MG63 (cell line): ENCODE measurements around the gene BRAT1. TPM values are rescaled to one million over a fixed set of nuclear protein-coding genes. Genes with fewer than 3 reads are reported as not detected.

Experiments
- DNase-seq: peaks from one replicate; pipeline ENCODE4 v3.0.0-alpha.2; 2020
- H3K27me3 ChIP-seq: fragments of 250-450 bp; sonication (Bioruptor Pico); 2 replicates; pipeline ENCODE4 v1.5.1; 2020; ENCODE audit warnings: mild to moderate bottlenecking, moderate library complexity
- H3K36me3 ChIP-seq: fragments of 250-450 bp; sonication (Bioruptor Pico); 2 replicates; pipeline ENCODE4 v1.5.1; 2020; ENCODE audit warnings: mild to moderate bottlenecking, moderate library complexity
- H3K4me3 ChIP-seq: fragments of 250-450 bp; sonication (Bioruptor Pico); 2 replicates; pipeline ENCODE4 v1.5.1; 2020; ENCODE audit warnings: mild to moderate bottlenecking, moderate library complexity
- H3K9me3 ChIP-seq: fragments of 250-450 bp; sonication (Bioruptor Pico); 2 replicates; pipeline ENCODE4 v1.5.1; 2020; ENCODE audit warnings: mild to moderate bottlenecking, moderate library complexity
- total RNA-seq: library from RNA; depleted of rRNA; stranded (reverse); fragments of >200 nt; shearing (Covaris generic); gene quantifications from 2 replicates; pipeline ENCODE4 v1.2.3, GENCODE V29; 2014; ENCODE audit warnings: low replicate concordance

BRAT1 gene
- total RNA-seq, 1 experiment from 2014 or later, result 59.7 TPM

DNA sequence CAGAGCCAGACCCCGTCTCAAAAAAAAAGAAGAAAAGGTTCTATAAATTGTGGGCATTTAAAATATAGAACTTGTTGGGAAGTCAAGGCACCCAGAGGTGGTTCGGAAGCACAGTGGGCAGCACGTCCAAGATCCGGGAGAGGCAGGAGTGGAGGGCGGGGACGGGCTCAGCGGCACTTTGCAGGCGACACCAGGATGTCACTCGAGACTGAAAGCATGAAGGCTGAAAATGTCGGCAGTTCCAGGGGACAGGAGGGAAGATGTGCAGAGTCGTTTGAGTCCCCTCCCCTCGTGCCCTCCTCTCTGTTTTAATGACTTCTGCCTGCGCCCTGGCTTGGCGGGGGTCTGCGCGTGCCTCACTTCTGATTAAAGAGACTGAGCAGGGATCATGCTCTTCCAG is 34.0 kb upstream of the BRAT1 start:
- H3K36me3 ChIP-seq, result peaks cover 8% of the 10 kb centered on the region; the same call in 1 of the 2 replicates
- DNase-seq, result no peak
- no peaks in the 10 kb centered on the region for H3K9me3 ChIP-seq
- H3K27me3 ChIP-seq, result no peaks in the 10 kb centered on the region
- no peak overlapping the region for H3K4me3 ChIP-seq

DNA sequence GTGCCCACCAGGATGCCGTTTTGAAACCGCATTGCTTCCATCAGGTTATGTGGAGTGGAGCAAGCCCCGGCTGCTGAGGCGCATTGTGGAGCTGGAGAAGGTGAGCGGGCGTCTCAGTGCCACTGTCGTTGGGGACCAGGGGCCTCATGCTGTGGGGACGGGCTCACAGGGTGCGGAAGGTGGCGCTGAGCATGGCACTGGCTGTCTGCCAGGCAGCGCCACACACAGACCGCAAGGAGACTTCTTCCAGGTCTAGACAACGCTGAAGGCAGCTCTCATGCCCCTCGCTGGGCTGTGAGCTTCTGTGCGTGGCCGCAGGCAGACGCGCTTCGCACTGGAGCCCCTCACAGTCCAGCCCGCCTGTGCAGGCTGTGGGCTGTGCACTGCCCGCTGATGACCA is 32.5 kb upstream of the BRAT1 start:
- Histone ChIP-seq H3K27me3 (no peaks in the 10 kb centered on the region), H3K9me3 (no peaks in the 10 kb centered on the region), H3K36me3 (peaks cover 11% of the 10 kb centered on the region), H3K4me3 (no peak overlapping the region)
- DNase-seq, result no peak

DNA sequence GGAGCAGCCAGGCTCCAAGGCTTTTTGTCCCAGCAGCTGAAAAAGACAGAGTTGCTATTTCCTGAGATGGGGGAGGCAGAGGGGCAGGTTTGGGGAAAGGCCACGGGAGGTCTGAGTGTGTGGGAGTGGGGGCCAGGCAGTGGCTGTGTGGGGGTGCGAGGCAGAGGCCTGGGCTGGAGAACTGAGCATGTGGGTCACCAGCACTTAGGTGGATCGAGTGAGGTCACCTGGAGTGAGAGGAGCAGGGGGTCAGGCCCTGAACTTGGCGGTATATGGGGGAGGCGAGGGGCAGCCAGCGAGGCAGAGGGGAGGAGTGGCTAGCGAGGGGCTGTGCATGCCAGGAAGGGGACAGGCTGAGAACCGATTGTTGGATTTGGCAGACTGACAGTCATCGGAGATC is 31.8 kb upstream of the BRAT1 start:
- H3K36me3 ChIP-seq, result peaks cover 11% of the 10 kb centered on the region
- H3K27me3 ChIP-seq, result no peaks in the 10 kb centered on the region
- no peak overlapping the region for H3K4me3 ChIP-seq
- no peak for DNase-seq
- no peaks in the 10 kb centered on the region for H3K9me3 ChIP-seq

DNA sequence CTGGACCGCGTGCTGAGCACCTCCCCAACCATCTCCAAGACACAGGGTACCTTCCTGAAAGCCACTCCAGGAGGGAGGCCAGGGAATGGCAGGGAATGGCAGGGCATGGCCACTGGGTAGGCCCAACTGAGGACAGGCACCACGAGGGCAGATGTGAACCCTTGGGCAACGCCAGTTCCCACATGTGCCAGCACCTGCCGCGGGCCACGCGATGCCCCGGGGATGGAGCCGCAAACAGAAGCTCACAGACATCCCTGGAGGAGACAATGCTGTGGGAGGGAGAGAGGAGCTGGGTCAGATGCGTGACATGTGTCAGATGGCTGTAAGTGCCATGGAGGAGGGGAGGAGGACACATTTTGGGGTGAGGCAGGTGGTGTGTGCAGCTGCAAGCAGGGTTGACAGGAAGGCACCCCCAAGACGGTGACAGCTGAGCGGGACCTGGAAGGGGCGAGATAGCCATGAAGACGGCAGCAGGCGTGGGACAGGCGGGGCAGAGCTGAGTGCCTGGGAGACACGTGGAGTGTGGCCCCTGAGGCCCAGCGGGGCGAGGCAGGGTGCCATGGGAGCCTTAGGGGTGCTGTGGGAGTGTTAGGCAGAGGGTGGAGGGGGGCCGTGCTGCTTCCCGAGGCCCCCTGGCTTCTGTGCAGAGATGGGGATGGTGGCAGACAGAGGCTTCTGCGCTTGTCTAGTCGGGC is 31.1 kb upstream of the BRAT1 start:
- no peaks in the 10 kb centered on the region for H3K9me3 ChIP-seq
- H3K36me3 ChIP-seq, result peaks cover 11% of the 10 kb centered on the region
- DNase-seq, result no peak
- H3K4me3 ChIP-seq, result no peak overlapping the region
- H3K27me3 ChIP-seq, result no peaks in the 10 kb centered on the region

DNA sequence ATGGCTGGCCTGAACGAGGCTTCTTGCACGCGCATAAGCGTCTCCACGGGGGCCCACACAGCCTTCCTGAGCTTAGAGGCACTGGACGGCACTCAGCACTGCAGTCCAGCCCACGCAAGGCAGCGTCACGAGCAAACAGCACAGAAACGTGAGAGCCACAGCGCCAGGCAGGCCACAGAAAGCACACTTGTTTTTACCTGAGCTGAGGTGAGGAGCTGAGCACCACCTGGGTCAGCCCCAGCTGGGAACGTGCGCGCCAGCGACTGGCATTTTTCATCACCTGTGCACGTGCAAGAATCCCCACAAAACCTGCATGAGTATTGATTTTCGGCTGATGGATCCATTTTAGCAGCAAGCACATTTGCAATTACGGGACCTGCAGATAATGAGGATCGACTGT is 30.1 kb upstream of the BRAT1 start:
- Histone ChIP-seq H3K9me3 (no peaks in the 10 kb centered on the region), H3K27me3 (no peaks in the 10 kb centered on the region), H3K36me3 (peaks cover 11% of the 10 kb centered on the region), H3K4me3 (no peak overlapping the region)
- no peak for DNase-seq

DNA sequence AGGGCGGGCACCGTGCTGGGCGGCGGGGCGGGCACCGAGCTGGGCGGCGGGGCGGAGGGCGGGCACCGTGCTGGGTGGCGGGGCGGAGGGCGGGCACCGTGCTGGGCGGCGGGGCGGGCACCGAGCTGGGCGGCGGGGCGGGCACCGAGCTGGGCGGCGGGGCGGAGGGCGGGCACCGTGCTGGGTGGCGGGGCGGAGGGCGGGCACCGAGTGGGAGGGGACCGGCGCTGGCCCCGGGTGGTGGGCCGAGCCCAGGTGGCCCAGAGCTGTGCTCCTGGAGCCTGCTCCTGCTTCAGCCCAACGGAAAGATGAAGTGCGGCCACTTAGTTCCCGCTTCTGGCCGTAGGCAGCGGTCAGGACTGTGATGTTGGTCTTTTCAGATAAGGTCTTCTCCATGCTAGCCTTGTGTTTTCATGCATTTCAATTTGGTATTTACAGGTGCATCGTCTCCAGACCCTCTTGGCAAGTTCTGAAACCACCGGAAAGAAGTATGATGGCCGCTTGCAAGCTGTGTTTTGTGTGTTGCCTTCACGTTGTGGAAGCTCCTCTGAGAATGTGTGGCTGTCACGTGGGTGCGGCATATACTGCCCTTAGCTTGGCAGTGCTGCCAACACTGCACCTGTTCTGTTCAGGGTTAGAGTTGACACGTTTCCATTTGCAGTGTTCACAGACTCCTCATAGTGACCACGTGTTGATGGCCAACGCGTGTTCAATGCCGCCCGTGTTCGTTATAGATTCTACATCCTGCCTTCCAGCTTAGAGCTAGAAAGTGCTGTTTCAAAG is 28.7 kb upstream of the BRAT1 start:
- Histone ChIP-seq H3K4me3 (no peak overlapping the region), H3K27me3 (no peaks in the 10 kb centered on the region), H3K36me3 (peaks cover 11% of the 10 kb centered on the region), H3K9me3 (no peaks in the 10 kb centered on the region)
- no peak for DNase-seq

DNA sequence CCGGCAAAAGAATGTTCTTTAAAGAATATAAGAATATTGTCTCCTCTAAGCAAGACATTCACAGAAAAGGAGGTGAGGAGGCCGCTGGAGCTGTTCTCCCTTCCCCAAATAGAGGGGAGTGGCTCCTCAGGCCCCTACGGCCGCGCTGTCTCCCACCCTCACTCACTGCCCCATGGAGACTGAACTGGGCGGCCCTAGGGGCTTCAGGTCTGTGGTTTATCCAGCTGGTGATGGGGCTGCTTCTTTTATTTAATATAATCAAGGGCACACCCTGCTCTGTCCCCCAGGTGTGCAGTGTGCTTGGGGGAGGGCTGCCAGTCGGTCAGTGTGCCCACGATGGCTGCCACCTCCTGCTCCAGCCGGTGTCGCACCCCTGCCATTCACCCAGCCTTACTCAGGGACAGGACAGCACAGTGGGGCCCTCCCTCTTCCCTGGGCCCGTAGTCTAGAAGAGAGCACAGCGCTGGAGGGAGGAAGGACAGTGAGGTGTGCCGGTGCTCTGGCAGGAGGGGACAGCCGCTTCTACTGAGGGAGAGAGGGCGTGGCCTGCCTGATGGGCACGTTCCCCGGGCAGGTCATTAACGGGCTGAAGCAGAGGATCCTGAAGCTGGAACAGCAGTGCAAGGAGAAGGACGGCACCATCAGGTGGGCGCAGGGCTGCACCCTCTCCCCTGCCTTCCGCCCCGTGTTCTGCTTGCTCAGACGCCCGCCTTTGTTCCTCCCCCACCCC is 26.8 kb upstream of the BRAT1 start:
- Histone ChIP-seq H3K27me3 (no peaks in the 10 kb centered on the region), H3K9me3 (no peaks in the 10 kb centered on the region), H3K36me3 (peaks cover 11% of the 10 kb centered on the region), H3K4me3 (no peak overlapping the region)
- DNase-seq, result no peak

DNA sequence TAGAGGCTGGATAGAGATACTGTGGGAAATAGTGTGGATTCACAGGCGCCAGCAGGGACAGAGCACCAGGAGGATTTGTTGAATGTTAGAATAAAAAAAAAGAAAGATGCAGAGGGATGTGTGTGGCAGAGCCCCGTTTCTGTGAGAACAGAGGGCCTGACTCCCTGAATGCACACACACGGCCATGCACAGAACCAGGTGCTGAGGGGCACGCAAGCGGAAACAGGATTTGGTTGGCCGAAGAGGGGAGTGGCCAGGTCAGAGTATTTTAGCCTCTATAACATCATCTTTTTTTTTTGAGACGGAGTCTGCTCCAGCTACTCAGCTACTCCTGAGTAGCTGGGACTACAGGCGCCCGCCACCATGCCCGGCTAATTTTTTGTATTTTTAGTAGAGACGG is 25.3 kb upstream of the BRAT1 start:
- H3K27me3 ChIP-seq, result no peaks in the 10 kb centered on the region
- peaks cover 9% of the 10 kb centered on the region for H3K36me3 ChIP-seq
- DNase-seq, result no peak
- H3K4me3 ChIP-seq, result no peak overlapping the region
- H3K9me3 ChIP-seq, result no peaks in the 10 kb centered on the region

DNA sequence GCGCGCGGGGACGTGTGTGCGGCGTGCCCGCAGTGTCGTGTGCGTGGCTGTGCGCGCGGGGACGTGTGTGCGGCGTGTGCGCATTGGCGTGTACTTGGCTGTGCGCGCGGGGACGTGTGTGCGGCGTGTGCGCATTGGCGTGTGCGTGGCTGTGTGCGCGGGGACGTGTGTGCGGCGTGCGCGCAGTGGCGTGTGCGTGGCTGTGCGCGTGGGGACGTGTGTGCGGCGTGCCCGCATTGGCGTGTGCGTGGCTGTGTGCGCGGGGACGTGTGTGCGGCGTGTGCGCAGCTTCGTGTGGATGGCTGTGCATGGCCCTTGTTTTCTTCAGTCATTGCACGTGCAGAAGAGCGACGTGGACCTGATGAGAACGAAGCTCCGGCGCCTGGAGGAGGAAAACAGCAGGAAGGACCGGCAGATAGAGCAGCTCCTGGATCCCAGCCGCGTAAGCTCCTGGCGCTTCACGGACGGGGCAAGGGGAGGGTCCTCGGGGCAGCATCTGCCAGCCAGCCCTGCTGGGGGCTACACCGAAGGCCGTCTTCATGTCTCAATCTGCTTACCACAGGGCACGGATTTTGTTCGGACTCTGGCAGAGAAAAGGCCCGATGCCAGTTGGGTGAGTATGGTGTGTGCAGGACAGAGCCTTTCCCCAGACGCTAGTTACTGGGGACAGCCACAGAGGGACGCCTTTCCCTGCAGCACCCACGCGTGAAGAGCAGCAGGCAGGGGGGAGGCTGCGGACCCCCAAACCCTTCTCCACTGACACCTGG is 22.8 kb upstream of the BRAT1 start:
- DNase-seq, result no peak
- H3K27me3 ChIP-seq, result no peaks in the 10 kb centered on the region
- H3K9me3 ChIP-seq, result no peaks in the 10 kb centered on the region
- H3K4me3 ChIP-seq, result no peak overlapping the region
- H3K36me3 ChIP-seq, result no peaks in the 10 kb centered on the region; the same call in 1 of the 2 replicates

DNA sequence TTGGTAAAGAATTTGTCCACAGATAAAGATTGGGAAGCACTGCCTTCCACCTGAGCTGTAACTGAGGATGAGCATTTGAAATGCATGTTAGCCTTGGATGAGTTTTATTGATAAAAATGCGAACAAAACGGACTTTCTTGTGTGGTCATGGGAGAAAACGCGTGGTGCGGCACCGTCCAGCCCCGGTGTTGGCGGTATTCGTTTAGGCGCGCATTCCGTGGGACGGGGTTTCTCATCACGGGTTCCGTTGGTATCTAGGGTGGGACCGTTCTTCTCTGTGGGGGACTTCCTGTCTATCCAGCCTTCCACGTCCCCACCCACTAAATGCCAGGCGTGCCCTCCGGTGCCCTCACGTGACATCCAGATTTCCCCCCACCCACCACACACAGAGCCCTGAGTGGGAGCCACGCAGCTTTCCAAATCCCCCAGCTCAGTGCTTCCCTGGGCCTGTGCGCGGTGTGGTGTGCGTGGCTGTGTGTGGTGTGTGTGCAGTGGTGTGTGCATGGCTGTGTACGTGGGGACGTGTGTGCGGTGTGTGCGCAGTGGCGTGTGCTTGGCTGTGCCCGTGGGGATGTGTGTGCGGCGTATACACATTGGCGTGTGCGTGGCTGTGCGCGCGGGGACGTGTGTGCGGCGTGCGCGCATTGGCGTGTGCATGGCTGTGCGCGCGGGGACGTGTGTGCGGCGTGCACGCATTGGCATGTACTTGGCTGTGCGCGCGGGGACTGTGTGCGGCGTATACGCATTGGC is 21.6 kb upstream of the BRAT1 start:
- Histone ChIP-seq H3K27me3 (no peaks in the 10 kb centered on the region), H3K4me3 (no peak overlapping the region), H3K36me3 (peaks cover 1% of the 10 kb centered on the region; the same call in 1 of the 2 replicates), H3K9me3 (no peaks in the 10 kb centered on the region)
- no peak for DNase-seq

DNA sequence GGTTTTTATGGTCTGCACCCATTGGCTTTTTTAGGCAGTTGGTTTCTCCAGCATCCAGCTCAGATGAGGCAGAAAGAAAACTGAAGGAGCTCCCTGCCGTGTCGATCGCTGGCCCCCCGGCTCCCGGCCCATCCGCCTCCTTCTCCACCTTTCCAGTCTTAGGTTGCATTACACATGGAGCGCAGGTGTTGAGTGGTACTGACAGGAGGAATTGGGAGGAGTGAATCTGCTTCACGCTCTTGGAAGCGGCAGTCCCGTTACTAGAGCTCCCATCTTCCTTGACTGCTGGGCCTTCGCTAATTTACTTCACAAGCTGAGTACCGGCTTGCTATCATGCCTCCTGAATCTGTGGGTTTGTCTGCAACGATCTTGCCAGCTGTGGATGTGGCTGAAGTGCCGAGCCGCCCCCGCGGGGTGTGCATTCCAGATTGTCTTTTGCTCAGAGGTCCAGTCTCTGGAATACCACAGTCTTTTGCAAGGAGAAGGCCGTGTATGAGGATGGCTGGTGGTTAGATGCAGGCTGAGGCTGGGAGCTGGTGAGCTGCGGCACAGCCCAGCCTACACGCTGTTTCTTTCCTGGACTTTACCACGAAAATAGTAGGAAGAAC is 20.5 kb upstream of the BRAT1 start:
- no peaks in the 10 kb centered on the region for H3K27me3 ChIP-seq
- no peak for DNase-seq
- H3K4me3 ChIP-seq, result no peak overlapping the region
- H3K36me3 ChIP-seq, result peaks cover 5% of the 10 kb centered on the region; the same call in 1 of the 2 replicates
- H3K9me3 ChIP-seq, result no peaks in the 10 kb centered on the region

DNA sequence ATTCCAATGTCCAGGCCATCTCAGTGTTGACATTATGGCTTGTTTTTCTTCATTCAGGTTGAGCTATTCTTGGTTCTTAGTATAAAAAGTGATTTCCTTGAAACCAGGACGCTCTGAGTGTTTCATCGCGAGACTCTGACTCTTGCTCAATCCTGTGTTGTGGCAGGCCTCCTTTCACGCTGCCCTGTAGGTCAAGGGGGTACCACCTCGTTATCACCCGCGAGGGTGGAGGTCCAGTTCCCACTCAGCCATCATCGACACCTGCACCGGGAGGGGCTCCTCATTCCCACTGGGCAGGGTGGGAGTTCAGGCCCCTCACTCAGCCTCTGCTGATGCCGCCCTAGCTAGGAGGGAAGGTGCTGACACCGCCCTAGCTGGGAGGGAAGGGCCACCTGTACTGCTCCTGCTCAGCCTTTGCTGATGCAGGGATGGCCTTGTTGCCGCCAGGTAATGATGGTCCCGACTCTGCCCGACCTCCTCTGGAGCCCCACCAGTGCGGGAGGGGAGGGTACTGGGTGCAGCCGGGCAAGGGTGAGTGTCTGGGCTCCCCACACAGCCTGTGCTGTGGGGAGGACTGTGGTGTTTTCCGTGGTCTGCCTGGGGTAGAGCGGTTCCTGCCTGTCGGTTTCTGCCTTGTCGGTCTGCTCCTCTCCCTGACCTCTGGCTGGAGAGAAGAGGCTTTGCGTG is 19.9 kb upstream of the BRAT1 start:
- Histone ChIP-seq H3K36me3 (peaks cover 5% of the 10 kb centered on the region; the same call in 1 of the 2 replicates), H3K4me3 (no peak overlapping the region), H3K27me3 (no peaks in the 10 kb centered on the region), H3K9me3 (no peaks in the 10 kb centered on the region)
- DNase-seq, result no peak

DNA sequence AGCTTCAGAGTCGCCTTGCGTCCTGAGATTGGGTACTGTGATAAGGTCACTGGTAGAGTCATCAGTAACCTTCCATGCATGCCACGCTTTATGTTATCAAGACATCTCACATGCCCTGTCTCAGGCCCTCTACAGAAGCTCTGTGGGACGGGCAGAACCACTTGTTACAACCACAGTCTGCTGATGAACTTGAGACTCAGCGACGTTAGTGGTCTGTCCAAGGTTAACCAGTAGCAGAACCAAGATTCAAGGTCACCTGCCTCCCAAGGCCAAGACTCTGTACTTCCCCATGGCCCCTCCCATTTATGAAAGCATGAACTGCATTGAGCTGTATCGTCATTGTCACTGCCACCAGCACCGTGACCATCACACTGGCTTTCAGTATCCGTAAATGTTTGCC is 18.4 kb upstream of the BRAT1 start:
- DNase-seq, result no peak
- Histone ChIP-seq H3K4me3 (no peak overlapping the region), H3K36me3 (peaks cover 5% of the 10 kb centered on the region; the same call in 1 of the 2 replicates), H3K27me3 (no peaks in the 10 kb centered on the region), H3K9me3 (no peaks in the 10 kb centered on the region)

DNA sequence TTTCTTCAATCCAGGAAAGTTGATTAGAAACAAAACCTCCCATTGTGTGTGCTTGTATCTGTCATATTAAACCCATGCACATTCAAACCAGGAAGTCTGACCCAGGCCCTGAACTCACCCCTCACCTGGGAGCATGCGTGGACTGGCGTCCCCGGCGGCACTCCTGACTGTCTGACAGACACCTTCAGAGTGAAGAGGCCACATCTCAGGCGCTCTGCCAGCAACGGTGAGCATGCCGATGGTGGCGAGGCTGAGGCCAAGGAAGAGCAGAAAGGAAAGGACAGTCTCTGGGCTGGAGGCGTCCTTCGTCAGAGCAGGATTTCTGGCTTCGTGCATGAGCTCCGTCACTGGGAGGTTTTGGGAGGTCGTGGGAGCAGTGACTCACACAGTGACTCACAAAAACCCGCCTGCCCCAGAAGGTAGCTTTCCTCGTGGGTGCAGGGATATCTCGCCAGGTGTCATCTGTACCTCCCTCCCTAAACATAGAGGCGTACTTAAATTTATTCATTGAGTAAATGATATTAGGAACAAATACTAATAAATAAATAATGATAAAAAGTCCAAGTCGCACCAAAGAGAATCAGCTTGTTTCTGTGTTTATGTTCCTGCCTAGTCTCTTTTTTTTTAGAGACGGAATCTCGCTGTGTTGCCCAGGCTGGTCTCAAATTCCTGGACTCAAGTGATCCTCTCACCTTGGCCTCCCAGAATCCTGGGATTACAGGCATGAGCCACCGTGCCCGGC is 16.9 kb upstream of the BRAT1 start:
- DNase-seq, result no peak
- H3K9me3 ChIP-seq, result no peaks in the 10 kb centered on the region
- H3K4me3 ChIP-seq, result no peak overlapping the region
- peaks cover 5% of the 10 kb centered on the region; the same call in 1 of the 2 replicates for H3K36me3 ChIP-seq
- H3K27me3 ChIP-seq, result no peaks in the 10 kb centered on the region

DNA sequence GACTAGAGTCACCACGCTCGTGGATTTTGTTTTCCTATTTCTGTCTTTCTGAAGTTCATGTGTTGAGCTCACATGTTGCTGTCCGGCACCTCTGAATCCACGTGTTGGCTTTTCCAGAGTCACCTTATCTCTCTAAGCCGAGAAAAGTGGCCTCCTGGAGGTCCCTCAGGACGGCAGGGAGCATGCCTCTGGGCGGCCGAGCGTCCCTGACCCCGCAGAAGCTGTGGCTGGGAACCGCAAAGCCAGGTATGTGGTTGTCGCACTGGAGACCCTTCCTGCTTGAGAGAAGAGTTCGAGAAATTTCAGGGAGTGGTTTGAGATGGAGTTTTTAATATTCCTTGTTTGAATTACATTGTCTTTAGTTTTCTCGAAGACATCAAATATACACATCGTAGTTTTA is 16.1 kb upstream of the BRAT1 start:
- H3K36me3 ChIP-seq, result peaks cover 5% of the 10 kb centered on the region; the same call in 1 of the 2 replicates
- no peaks in the 10 kb centered on the region for H3K27me3 ChIP-seq
- no peak for DNase-seq
- no peaks in the 10 kb centered on the region for H3K9me3 ChIP-seq
- H3K4me3 ChIP-seq, result no peak overlapping the region
